ENCODE data around the gene VIPR1.

GRCh38 chr3:42502429-42503250 lies at the start of gene VIPR1:
- TF ChIP-seq, protein P1, sequence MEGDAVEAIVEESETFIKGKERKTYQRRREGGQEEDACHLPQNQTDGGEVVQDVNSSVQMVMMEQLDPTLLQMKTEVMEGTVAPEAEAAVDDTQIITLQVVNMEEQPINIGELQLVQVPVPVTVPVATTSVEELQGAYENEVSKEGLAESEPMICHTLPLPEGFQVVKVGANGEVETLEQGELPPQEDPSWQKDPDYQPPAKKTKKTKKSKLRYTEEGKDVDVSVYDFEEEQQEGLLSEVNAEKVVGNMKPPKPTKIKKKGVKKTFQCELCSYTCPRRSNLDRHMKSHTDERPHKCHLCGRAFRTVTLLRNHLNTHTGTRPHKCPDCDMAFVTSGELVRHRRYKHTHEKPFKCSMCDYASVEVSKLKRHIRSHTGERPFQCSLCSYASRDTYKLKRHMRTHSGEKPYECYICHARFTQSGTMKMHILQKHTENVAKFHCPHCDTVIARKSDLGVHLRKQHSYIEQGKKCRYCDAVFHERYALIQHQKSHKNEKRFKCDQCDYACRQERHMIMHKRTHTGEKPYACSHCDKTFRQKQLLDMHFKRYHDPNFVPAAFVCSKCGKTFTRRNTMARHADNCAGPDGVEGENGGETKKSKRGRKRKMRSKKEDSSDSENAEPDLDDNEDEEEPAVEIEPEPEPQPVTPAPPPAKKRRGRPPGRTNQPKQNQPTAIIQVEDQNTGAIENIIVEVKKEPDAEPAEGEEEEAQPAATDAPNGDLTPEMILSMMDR (IDR thresholded peaks at IDR 0.05), result no peak
- TF ChIP-seq EZH2 (IDR thresholded peaks at IDR 0.05; ENCODE audit: borderline replicate concordance, insufficient read depth, low read depth, low read length, poor library complexity, severe bottlenecking), result no peak
